ENCODE measurements around the gene UFSP1. TPM values are rescaled to one million over a fixed set of nuclear protein-coding genes. Genes with fewer than 3 reads are reported as not detected.

The UFSP1 gene
- total RNA-seq, 4 donors from 2014 or later: 1.3 to 19.1 (median 3.7) TPM; not detected in 1

GRCh38 chr7:100893318-100893895 lies 3.9 kb upstream of the UFSP1 start:
- WGBS, 2 donors (ENCODE audit: low coverage in 1 of 2): 85% methylated on average over 31 of the region's 32 CpGs; no CpG with 5 or more reads in 1 of the 2 donors

GRCh38 chr7:100892364-100893317 lies 3.1 kb upstream of the UFSP1 start:
- 83 to 87% methylated on average over 6 to 43 of the region's 44 CpGs for WGBS, 2 donors (ENCODE audit: low coverage in 1 of 2)
- in situ Hi-C loops (cut with MboI; ENCODE audit: low pct_ligation_motif_present in 1 of 4, low pct_unique_long_range_greater_than_20kb in 1 of 4, low sequenced_read_pairs in 3 of 4): loop anchor here in 2 of 4 donors (5.0 to 10.0 kb wide), 2 partner anchors 170 to 252 kb away; no protein-coding TSS in a partner anchor
- DNase-seq: no peak

More at GRCh38 chr7:100893318-100893895, 3.9 kb upstream of the UFSP1 start:
- no peaks in the 10 kb centered on the region for H3K36me3 ChIP-seq
- TF ChIP-seq POLR2A (IDR thresholded peaks at IDR 0.05): no peak
- DNase-seq: no peak
- H3K4me1 ChIP-seq: peaks cover 39 to 66% (median 49%) of the 10 kb centered on the region in 4 donors
- H3K27me3 ChIP-seq: peaks cover 44% of the 10 kb centered on the region
- intact Hi-C loops (cut with DNase I; ENCODE audit: low total_unique reads): loop anchor here (5.0 kb wide), 1 partner anchor 184 kb away; no protein-coding TSS in a partner anchor
- no peaks in the 10 kb centered on the region for H3K9me3 ChIP-seq
- H3K27ac ChIP-seq: no peak overlapping the region
- in situ Hi-C loops (cut with MboI; ENCODE audit: low pct_ligation_motif_present in 1 of 4, low pct_unique_long_range_greater_than_20kb in 1 of 4, low sequenced_read_pairs in 3 of 4): loop anchor here in 2 of 4 donors (5.0 to 10.0 kb wide), 2 partner anchors 169 to 251 kb away; no protein-coding TSS in a partner anchor
- H3K4me3 ChIP-seq: no peak overlapping the region

GRCh38 chr7:100891568-100892247 lies 2.2 kb upstream of the UFSP1 start:
- in situ Hi-C loops (cut with MboI; ENCODE audit: low pct_ligation_motif_present in 1 of 4, low pct_unique_long_range_greater_than_20kb in 1 of 4, low sequenced_read_pairs in 3 of 4) (loop anchor here in 2 of 4 donors (5.0 to 10.0 kb wide), 2 partner anchors 171 to 253 kb away; no protein-coding TSS in a partner anchor), intact Hi-C loops (cut with DNase I; ENCODE audit: low total_unique reads) (loop anchor here (5.0 kb wide), 1 partner anchor 186 kb away; no protein-coding TSS in a partner anchor)
- no peak overlapping the region for H3K27ac ChIP-seq
- no peak overlapping the region for H3K4me3 ChIP-seq
- 70 to 71% methylated on average over 6 to 8 of the region's 8 CpGs for WGBS, 2 donors (ENCODE audit: low coverage in 1 of 2)
- peaks cover 0 to 6% (median 2%) of the 10 kb centered on the region in 4 donors for H3K36me3 ChIP-seq
- H3K9me3 ChIP-seq: no peaks in the 10 kb centered on the region
- H3K4me1 ChIP-seq: peaks cover 46 to 71% (median 52%) of the 10 kb centered on the region in 4 donors
- no peak for DNase-seq
- TF ChIP-seq POLR2A (IDR thresholded peaks at IDR 0.05) (no peak), CTCF (IDR thresholded peaks at IDR 0.05) (no peak), EP300 (IDR thresholded peaks at IDR 0.05; ENCODE audit: low read depth) (no peak), POLR2AphosphoS5 (IDR thresholded peaks at IDR 0.05) (no peak)
- H3K27me3 ChIP-seq: peaks cover 30% of the 10 kb centered on the region

More at GRCh38 chr7:100892364-100893317, 3.1 kb upstream of the UFSP1 start:
- no peak for TF ChIP-seq POLR2AphosphoS5 (IDR thresholded peaks at IDR 0.05)
- no peak for TF ChIP-seq CTCF (IDR thresholded peaks at IDR 0.05)
- no peak for TF ChIP-seq EP300 (IDR thresholded peaks at IDR 0.05; ENCODE audit: low read depth)
- no peak for TF ChIP-seq POLR2A (IDR thresholded peaks at IDR 0.05)
- Histone ChIP-seq H3K27ac (no peak overlapping the region), H3K36me3 (no peaks in the 10 kb centered on the region), H3K27me3 (peaks cover 37% of the 10 kb centered on the region), H3K4me1 (peaks cover 46 to 67% (median 56%) of the 10 kb centered on the region in 4 donors), H3K9me3 (no peaks in the 10 kb centered on the region), H3K4me3 (no peak overlapping the region)
- intact Hi-C loops (cut with DNase I; ENCODE audit: low total_unique reads): loop anchor here (5.0 kb wide), 1 partner anchor 185 kb away; no protein-coding TSS in a partner anchor

Data from transverse colon (tissue), 4 donors.